SK-N-DZ (cell line): ENCODE results near the gene BNIP5. TPM values are rescaled to one million over a fixed set of nuclear protein-coding genes. Genes with fewer than 3 reads are reported as not detected.

Experiments used
- DNase-seq: peaks from one replicate; pipeline ENCODE4 v3.0.0-alpha.2; 2015; ENCODE audit warnings: low spot score
- polyA plus RNA-seq, 2 experiments: library from polyadenylated mRNA; depleted of rRNA; stranded (reverse); fragments of >200 nt; gene quantifications; 2 replicates each; pipeline ENCODE4 v1.2.3, GENCODE V29; 2014

BNIP5 gene
- 0.84 and 0.87 TPM in 2 replicates for polyA plus RNA-seq (2014; cell fraction: cytosol; rRNA removed)
- 0.09 and 0.62 TPM in 2 replicates for polyA plus RNA-seq (2014; cell fraction: nucleus; rRNA removed)

DNA sequence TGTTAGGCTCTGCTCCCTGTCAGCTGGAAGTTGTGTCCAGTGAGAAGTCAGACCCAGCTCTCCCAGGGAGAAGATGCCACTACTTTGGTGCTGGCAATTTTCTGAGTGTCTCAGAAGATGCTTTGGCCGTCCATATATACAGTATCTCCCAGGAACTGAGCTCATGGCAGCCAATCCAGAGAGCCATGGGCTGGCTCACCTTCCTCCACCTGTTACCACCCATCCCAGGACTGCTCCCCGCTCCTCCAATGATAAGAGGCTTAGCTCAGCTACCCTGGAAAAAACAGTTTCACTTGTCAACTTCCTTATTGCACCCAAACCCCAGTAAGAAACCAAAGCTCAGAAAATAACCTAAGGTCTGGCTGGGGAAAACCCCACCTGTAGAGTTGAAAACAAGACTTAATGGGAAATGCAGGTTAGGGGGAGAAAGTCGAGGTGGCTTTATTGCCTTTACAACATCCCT lies at the start of gene BNIP5:
Gene BNIP5, minus strand, starts transcription at position 110 of the 463 bp plus-strand sequence. CDS start 6,198 bp downstream, outside the sequence.
- no peak for DNase-seq

- DNase-seq = no peak
These were observed 47.4 kb upstream of the BNIP5 start for GRCh38 chr6:36384095-36384494.

DNA sequence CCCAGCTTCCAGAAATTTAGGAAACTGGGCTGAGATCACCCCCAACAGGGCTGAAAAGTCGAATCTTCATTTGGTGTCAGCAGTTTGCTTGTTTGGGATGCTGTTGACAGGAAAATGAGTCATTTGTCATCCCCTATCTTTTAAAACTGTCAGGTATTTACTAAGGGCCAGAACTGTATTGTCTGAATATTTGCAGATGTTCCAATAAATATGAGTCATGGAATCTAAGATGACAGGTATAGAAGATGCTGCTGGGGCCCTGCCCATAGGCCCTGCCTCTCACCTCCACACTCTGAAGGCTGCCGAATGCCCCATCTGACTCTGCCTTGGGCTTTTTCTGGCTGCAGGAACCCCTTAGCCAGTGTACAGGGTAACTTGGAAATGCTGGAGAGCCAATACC lies 46.9 kb upstream of the BNIP5 start:
- no peak for DNase-seq

DNA sequence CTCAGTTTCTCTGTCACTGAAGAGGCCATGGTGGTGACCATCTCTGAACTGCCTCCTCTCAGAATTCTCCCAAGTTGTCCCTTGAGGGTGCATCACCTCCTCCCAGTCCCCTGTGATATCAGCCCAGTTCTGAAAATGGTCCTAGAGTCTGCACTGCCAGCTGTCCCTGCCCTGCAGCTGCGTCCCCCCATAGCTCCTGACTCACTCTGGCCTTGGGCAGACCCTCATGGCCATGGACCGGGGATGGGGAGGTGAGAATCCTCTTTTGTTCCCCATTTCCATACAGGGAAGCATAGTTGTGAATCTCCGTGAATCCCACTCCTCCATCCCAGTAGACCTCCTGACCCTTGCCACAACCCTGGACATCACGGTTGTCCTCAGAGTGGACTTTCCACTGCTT lies 46.3 kb upstream of the BNIP5 start:
- no peak for DNase-seq

DNA sequence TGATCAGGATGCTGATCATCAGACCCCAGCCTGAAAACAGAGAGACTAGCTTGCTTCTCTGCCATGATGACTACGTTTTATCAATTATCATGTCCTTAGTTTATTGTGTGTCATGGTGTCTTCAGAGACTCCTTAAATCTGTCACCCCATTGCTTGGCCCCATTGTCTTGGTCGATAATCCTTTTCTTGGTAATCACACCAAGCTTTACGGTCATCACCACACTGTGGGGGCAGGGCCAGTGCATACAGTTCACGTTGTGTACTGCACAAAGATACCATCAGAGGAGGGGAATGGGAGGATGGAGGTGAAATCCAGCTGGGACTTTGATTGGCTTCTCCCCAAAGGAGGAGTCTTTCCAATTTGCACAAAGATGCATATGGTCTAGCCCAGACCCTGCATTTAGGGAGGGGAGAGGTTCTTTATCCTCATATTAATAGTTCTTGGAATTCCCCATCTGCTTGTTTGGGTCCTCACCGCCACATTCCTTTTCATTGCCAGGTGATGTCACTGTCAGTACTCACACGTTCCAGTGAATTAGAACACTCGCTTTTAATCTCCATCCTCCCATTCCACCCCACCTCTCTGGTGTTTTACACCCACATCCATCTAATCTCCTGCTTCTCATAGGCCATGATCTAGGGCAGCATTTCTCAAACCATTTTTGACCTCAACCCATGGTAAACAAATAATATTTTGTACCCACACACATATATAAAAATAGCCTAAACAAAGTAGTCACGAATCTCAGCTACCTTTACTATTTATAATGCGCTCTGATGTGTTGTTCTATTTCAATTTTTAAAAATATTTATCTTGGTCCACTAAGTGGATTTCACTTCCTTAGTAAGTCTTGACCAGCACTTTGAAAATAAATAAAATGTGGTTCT lies 45.1 kb upstream of the BNIP5 start:
- DNase-seq = no peak

DNA sequence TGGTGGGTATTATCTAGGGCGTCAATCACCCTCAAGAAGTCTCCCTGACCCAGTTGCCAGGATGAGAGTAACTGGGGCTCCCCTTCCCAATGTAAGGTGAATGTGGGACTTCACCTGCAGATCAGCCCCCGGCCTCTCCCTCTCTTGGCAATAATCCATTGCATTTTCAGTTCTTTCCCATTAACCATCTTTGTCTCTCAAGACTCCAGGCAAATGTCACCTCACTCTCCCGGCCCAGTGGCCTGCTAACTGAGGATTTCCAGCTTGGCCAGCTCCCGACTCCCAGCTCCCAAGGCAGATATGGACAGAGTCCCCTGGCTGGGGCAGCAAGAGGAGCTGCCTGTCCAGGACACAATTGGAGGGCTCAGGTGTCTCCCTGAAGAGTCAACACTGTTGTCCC lies 43.5 kb upstream of the BNIP5 start:
- DNase-seq = no peak

DNA sequence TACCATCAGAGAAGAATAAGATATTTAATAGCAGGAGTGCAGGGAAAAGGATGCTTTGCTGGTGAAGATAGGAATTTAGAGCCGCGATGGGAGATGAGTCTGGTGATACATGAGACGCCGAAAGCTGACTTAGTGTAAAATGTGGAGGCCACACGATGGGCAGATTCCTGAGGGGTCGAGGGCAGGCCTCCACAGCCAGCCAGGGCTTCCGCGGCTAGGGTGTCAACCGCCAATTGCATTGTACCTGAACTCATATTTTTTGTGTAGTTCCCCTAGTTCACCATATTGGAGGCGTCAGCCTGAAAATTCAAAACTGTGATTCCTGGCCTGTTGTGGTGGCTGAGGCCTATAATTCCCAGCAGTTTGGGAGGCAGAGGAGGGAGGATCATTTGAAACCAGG lies 42.2 kb upstream of the BNIP5 start:
- no peak for DNase-seq

DNA sequence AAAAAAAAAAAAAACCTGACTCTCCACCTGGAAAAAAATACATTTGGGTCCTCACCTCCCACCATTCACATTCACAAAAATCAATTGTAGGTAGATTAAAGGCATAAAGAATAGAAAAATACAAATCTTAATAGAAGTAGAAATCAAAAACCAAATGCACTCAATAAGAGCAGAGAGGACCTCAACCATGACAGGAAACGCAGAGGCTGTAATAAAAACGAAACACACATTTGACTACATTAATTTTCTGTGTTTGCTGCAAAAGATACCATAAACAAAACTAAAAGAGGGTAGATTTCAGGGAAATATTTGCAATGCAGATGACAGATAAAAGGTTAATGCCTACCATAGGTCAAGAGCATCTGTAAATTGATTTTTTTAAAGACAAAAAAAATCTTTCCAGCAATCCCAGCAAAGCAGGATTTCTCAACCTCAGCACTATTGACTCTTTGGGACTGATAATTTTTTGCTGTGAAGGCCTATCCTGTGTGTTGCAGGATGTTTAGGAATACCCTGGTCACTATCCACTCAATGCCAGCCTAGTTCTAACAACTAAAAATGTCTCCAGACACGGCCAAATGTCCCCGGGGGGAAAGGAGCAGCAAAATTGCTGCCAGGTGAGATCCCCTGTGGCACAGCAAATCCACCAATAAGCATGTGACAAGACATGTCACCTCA lies 41.7 kb upstream of the BNIP5 start:
- no peak for DNase-seq

DNA sequence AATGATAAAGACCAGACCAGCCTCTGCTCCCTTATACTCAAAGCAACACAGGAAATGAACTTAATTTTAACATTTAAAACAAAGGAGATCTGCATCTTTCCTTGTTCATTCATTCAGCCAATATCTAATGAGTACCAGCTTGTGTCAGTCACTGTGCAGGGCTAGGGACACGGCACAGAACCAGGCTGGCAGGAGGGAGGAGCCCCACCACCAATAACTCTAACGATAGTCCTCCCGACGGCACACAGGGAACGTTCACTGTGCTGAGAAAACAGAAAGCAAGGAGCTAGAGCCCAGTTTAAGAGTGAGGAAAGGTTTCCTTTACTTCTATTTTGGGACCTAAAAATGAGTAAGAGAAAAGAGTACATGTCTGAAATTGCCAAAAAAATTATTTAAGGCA lies 40.9 kb upstream of the BNIP5 start:
- no peak for DNase-seq

- no peak for DNase-seq
These were observed 40.1 kb upstream of the BNIP5 start for GRCh38 chr6:36376742-36377141.

DNA sequence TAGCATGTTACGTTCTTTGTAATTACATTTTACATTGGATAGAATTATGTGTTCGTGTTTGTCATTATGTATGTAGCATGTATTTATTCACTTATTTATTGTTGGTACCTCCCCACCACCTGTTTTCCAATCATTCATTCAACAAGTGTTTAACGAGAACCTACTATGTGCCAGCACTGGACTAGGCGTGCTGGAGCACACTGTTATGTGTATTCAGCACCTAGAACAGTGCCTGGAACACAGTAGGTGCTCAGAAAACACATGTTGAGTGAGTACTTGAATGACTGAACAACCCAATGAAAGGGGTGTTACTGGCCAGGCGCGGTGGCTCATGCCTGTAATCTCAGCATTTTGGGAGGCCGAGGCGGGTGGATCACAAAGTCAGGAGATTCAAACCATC lies 39.5 kb upstream of the BNIP5 start:
- DNase-seq = no peak

GRCh38 chr6:36375644-36376155 lies 39.0 kb upstream of the BNIP5 start:
- no peak for DNase-seq

- DNase-seq = no peak
These were observed 38.3 kb upstream of the BNIP5 start for GRCh38 chr6:36374972-36375371.

- no peak for DNase-seq
These were observed 37.5 kb upstream of the BNIP5 start for GRCh38 chr6:36374194-36374593.

GRCh38 chr6:36373368-36374019 lies 36.8 kb upstream of the BNIP5 start:
- no peak for DNase-seq

DNA sequence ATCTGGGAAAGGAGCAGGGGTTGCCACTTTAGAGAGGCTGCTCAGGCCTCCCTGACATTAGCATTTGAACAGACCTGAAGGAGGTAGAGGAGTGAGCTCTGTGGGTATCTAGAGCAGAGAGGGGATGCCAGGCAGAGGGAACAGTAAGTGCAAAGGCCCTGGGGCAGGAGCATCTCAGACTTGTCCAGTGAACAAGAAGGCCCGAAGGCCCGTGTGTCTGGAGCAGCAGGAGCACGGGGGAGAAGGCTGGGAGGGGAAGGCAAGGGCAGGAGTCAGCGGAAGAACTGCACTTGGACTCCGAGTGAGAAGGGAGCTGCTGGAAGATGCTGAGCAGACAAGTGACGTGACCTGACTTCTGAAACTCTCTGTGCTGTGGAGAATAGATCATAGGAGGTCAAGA lies 35.4 kb upstream of the BNIP5 start:
- no peak for DNase-seq

DNA sequence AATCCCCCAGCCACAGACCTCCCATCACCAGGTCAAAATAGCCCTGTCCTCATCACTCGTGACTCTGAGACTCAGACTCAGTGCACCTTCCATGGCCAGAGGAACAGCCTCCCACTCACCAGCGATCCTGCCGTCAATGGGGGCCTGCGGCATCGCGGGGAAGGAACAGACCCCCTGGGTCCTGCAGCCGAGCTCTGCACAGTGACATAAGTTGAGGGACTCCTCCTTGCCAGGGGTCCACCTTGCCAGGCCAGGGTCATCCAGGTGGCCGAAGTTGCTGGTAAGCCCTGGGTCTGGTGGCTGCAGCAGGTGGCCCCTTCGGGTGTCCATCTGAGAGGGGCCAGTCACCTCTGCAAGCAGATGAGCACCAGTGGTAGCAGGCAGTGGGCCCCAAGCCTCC lies 34.5 kb upstream of the BNIP5 start:
- no peak for DNase-seq

DNA sequence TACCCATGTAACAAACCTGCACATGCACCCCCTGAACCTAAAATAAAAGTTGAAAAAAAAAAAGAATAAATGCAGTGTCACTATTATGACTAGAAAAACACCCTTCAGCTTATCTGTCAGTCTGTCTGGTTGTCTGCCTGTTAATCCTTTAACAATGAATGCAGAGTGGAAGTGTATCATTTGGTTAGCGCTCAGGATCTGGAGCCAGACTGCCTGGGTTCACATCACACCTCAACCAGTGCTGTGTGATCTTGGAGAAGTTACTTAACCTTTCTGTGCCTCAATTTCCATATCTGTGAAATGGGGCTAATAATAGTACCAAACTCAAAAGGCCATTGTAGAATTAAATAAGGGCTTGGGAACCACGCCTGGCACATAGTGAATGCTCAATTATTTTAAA lies 34.0 kb upstream of the BNIP5 start:
- DNase-seq = no peak

- DNase-seq = no peak
These were observed 32.5 kb upstream of the BNIP5 start for GRCh38 chr6:36368921-36369865.

DNA sequence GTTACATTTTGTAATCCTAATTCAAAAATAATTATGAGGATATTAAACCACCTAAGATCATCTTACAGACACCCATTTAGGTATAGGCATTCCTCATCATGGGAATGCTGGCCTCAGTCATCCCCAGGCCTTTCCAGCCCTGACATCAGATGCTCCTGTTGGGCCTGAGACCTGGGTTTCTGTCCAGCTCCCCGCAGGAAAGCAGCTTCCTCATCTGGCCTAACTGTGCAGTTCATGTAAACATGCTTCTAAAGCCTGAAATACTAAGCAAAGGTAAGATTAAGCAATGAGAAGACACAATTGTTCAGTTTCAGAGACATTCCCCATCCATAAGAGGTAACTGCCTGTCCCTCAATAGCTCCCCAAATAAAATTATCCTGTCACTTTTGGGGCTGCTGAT lies 31.7 kb upstream of the BNIP5 start:
- DNase-seq = no peak

GRCh38 chr6:36367743-36368142 lies 31.1 kb upstream of the BNIP5 start:
- DNase-seq = no peak
